GM12865 (cell line): Measurements from ENCODE around the gene MBOAT2.
A peak's percentile ranks its signal among the peaks of the same experiment; 100 is the strongest.

Experiments
- DNase-seq: peaks from one replicate; pipeline ENCODE4 v3.0.0; 2010; ENCODE audit warnings: low read depth
- H3K4me3 ChIP-seq: 2 replicates; pipeline ENCODE4 v1.5.1; 2011; ENCODE audit warnings: mild to moderate bottlenecking, low read depth, low read length, control low read depth
- TF ChIP-seq, protein P1 (sequence below): IDR thresholded peaks from 2 replicates; pipeline ENCODE4 v1.5.1; 2011; ENCODE audit warnings: low read length, control low read depth, low read depth, inconsistent platforms; ENCODE audit not compliant: insufficient read depth; ENCODE audit errors: missing control alignments

MBOAT2 gene

DNA sequence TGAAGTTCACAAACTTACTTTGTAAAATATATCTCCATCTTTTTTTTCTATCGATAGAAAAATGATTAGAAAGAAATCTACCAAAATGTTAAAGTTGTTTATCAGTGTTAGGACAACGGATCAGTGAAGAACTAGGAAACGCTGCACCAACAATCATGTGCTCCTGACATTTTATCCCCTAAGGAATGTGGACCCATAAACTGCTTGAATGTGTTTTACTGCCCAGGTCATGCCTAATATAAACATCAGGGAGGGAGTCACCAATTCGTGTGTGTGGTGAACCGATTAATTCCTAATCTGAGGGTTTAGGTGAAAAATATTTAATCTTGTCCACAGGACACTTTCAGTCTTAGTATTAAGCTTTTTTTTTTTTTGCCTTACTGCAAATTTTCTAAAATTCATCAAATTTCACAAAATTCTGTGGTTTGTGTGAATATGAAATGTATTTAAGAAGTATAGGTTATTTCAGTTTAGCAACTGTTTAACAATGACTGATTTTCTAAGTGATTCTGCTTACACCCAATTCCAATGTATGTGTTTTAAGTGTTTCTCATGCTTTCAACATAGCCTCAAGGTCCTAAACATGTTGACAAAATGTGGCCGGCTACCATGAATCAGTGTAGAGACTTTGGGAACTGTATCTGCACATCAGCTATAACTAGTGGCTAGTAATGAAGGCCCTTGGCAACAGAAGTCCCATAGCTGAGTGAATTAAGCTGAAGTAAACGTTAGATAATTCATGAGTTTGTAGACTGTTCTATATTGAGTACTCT lies 155.0 kb downstream of the MBOAT2 start:
- no peak for DNase-seq
- TF ChIP-seq, protein P1, sequence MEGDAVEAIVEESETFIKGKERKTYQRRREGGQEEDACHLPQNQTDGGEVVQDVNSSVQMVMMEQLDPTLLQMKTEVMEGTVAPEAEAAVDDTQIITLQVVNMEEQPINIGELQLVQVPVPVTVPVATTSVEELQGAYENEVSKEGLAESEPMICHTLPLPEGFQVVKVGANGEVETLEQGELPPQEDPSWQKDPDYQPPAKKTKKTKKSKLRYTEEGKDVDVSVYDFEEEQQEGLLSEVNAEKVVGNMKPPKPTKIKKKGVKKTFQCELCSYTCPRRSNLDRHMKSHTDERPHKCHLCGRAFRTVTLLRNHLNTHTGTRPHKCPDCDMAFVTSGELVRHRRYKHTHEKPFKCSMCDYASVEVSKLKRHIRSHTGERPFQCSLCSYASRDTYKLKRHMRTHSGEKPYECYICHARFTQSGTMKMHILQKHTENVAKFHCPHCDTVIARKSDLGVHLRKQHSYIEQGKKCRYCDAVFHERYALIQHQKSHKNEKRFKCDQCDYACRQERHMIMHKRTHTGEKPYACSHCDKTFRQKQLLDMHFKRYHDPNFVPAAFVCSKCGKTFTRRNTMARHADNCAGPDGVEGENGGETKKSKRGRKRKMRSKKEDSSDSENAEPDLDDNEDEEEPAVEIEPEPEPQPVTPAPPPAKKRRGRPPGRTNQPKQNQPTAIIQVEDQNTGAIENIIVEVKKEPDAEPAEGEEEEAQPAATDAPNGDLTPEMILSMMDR = no peak
- no peak overlapping the region for H3K4me3 ChIP-seq

DNA sequence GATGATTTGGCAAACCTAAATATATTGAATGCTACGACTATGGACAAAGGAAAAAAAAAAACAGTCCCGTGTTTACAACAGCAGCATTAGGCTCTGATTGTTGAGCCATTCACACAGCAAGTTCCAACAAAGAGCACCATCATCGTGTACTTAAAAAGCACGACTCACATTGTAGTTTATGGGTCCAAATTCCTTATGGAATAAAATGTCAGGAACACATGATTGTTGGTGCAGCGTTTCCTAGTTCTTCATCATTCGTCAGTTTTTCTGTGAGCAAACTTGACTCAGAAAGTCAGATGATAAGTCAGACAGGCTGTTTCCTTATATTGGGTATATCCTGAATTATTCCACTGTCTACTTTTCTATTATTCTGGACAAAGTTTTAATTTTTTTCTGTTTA lies 156.1 kb downstream of the MBOAT2 start:
- TF ChIP-seq, protein P1 = no peak
- no peak overlapping the region for H3K4me3 ChIP-seq
- no peak for DNase-seq

DNA sequence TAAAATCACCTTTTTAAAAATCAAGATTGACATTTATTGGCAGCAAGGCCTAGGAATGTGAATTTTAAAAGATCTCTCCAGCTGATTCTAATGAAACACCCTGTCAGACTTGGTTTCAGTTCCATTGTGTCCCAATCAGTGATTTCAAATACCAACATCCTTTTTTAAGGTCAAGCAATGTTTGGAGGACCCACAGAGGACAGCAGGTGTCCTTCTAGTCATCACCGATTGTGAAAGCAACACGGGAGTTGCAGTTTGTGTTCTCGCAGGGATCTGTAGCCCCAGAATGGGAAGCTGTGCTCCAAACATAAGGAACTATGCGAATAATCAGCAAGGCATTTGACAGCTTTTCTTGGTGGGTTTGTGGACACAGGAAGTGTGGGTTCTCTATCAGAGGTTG lies 161.6 kb downstream of the MBOAT2 start:
- DNase-seq = no peak
- TF ChIP-seq, protein P1 = no peak
- H3K4me3 ChIP-seq = no peak overlapping the region

DNA sequence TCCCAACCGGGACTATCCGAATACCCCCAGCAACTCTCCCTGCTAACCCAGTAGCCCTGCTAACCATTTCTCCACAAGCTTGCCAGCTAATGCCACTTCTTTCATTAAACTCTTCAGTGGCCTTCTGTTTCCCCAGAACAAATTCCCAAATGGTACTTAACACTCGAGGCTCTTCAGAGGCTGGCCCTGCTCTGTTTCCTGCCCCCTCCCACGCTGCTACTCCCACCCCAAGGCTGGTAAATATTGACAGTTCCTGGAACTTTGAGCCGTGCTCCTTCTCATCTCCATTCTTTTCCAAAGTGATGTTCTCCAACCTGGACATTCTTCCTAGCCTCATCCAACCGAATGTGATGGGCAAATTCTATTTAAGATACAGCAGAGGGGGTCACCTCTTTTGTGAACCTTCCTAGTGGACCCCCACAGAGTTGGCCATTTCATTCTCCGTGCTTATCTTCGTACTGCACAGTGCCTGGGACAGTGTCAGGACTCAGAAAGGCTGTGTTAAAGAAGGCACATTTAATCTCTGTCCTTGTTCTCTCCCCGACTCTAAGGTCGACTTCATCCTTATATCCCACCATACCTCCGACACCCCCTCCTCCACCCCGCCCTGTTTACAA lies 162.9 kb downstream of the MBOAT2 start:
- DNase-seq = no peak
- no peak overlapping the region for H3K4me3 ChIP-seq
- TF ChIP-seq, protein P1 = no peak

DNA sequence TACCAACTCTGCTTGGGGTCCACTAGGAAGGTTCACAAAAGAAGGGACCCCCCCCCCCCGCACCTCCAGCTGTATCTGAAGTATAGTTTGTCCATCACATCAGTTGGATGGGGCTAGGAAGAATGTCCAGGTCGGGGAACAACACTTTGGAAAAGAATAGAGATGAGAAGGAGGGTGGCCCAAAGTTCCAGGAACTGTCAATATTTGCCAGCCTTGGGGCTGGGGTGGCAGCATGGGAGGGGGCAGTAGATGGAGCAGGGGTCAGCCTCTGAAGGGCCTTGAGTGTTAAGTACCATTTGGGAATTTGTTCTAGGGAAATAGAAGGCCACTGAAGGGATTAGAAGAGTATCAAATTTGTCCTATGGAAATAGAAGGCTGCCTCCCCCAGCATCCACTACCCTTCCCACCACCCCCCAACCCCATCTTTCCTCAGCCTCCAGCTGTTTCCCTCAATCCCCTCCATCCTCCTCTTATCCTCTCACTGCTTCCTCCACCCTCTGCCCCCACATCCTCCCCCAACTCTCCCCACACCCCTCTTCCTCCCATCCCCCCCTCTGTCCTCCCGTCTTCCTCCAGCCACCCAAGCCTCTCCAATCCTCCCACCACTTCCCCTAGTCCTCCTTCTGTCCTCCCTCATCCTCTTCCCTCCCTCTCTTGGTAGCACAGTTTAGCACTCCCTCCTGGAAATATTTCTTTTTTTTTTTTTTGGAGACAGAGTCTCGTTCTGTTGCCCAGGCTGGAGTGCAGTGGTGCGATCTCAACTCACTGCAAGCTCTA lies 164.1 kb downstream of the MBOAT2 start:
- DNase-seq = no peak
- TF ChIP-seq, protein P1 = no peak
- no peak overlapping the region for H3K4me3 ChIP-seq

DNA sequence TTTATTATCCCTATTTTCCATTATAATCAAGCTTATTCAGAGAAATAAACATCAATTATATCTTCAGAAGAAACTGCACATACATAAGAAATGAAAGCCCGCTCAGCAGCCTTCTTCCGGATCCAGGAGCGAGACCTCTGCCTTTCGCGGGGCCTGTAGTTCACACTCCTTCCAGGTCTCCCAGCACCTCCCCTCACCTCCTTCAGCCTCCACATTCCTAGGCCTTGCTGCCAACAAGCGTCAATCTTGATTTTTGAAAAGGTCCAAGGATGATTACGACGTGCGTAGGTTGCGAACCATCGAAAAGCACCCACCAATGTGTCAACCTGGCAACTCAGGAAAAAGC lies 165.7 kb downstream of the MBOAT2 start:
- TF ChIP-seq, protein P1 = no peak
- peak overlapping the region; percentile 37 for H3K4me3 ChIP-seq
- DNase-seq = no peak
